ENCODE data around the gene CCDC175.

CCDC175 gene

GRCh38 chr14:59565087-59565486 is 11.5 kb downstream of the CCDC175 start:
- H3K4ac ChIP-seq (ENCODE audit: low read depth, low read length), result no peak overlapping the region
- no peak overlapping the region for H3K27ac ChIP-seq (ENCODE audit: low read depth, low read length)
- no peak overlapping the region for H4K8ac ChIP-seq (ENCODE audit: low read depth, low read length)
- no peaks in the 10 kb centered on the region for H3K9me3 ChIP-seq (ENCODE audit: insufficient read depth, low read depth, low read length)
- DNase-seq, result no peak
- no peak overlapping the region for H2AK5ac ChIP-seq (ENCODE audit: low read length)
- no peaks in the 10 kb centered on the region for H3K27me3 ChIP-seq (ENCODE audit: insufficient read depth, low read length)
- no peak overlapping the region for H3K23ac ChIP-seq (ENCODE audit: low read length)
- no peak overlapping the region for H4K91ac ChIP-seq (ENCODE audit: low read depth, low read length)
- H2BK5ac ChIP-seq (ENCODE audit: low read depth, low read length, poor library complexity), result no peak overlapping the region
- no peaks in the 10 kb centered on the region for H3K79me1 ChIP-seq (ENCODE audit: low read length)
- H2BK120ac ChIP-seq (ENCODE audit: insufficient read depth, low read length, poor library complexity), result no peak overlapping the region
- H4K12ac ChIP-seq (ENCODE audit: low read depth, low read length), result no peak overlapping the region
- no peak overlapping the region for H3K4me3 ChIP-seq (ENCODE audit: low read depth, low read length)
- no peaks in the 10 kb centered on the region for H3K36me3 ChIP-seq (ENCODE audit: control insufficient read depth in 1 of 2, insufficient read depth in 2 of 2, low read length in 2 of 2)
- no peak overlapping the region for H3K9ac ChIP-seq (ENCODE audit: low read length)
- no peak overlapping the region for H2BK12ac ChIP-seq (ENCODE audit: low read length)
- H3K4me1 ChIP-seq (ENCODE audit: control insufficient read depth in 1 of 2, insufficient read depth in 2 of 2, low read length in 2 of 2), result no peaks in the 10 kb centered on the region
- no peak overlapping the region for H2AFZ ChIP-seq (ENCODE audit: insufficient read depth, low read length, poor library complexity)
- H3K4me2 ChIP-seq (ENCODE audit: low read length), result no peak overlapping the region
- H3K14ac ChIP-seq (ENCODE audit: low read length), result no peak overlapping the region
- no peaks in the 10 kb centered on the region for H3K79me2 ChIP-seq (ENCODE audit: control insufficient read depth, insufficient read depth, low read length, poor library complexity)
- no peak overlapping the region for H3K18ac ChIP-seq (ENCODE audit: low read length)
- WGBS (ENCODE audit: extremely low coverage, insufficient coverage, insufficient read length), result no CpG with 5 or more reads among the region's 1 CpG

DNA sequence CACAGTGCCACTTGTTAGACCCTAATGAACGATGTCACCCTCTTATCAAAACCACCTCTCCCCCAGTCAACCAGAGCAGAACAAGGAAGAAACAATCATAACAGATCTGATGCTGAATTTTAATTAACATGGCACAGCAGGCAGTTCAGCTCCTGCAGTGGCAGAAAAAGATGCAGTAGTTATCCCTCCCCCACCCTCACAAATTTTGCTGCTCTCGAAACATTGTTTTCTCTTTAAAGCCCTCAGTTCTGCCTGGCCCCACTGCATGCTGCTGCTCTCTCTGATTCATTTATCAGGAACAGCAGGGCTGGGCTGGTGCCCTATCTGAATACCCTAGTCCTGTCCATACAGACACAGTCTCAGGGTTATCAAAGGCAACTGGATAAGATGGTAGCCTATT is 12.2 kb downstream of the CCDC175 start:
- WGBS (ENCODE audit: extremely low coverage, insufficient coverage, insufficient read length), result no CpG with 5 or more reads among the region's 2 CpGs
- H3K4me2 ChIP-seq (ENCODE audit: low read length), result no peak overlapping the region
- no peaks in the 10 kb centered on the region for H3K79me1 ChIP-seq (ENCODE audit: low read length)
- no peak overlapping the region for H2AFZ ChIP-seq (ENCODE audit: insufficient read depth, low read length, poor library complexity)
- no peak overlapping the region for H2BK12ac ChIP-seq (ENCODE audit: low read length)
- H3K4ac ChIP-seq (ENCODE audit: low read depth, low read length), result no peak overlapping the region
- no peak overlapping the region for H3K18ac ChIP-seq (ENCODE audit: low read length)
- H3K9ac ChIP-seq (ENCODE audit: low read length), result no peak overlapping the region
- no peak overlapping the region for H2BK120ac ChIP-seq (ENCODE audit: insufficient read depth, low read length, poor library complexity)
- H3K27ac ChIP-seq (ENCODE audit: low read depth, low read length), result no peak overlapping the region
- H2AK5ac ChIP-seq (ENCODE audit: low read length), result no peak overlapping the region
- no peaks in the 10 kb centered on the region for H3K79me2 ChIP-seq (ENCODE audit: control insufficient read depth, insufficient read depth, low read length, poor library complexity)
- no peak overlapping the region for H4K12ac ChIP-seq (ENCODE audit: low read depth, low read length)
- no peak for DNase-seq
- H4K8ac ChIP-seq (ENCODE audit: low read depth, low read length), result no peak overlapping the region
- no peak overlapping the region for H3K4me3 ChIP-seq (ENCODE audit: low read depth, low read length)
- no peak overlapping the region for H3K23ac ChIP-seq (ENCODE audit: low read length)
- no peaks in the 10 kb centered on the region for H3K4me1 ChIP-seq (ENCODE audit: control insufficient read depth in 1 of 2, insufficient read depth in 2 of 2, low read length in 2 of 2)
- no peak overlapping the region for H4K91ac ChIP-seq (ENCODE audit: low read depth, low read length)
- H3K14ac ChIP-seq (ENCODE audit: low read length), result no peak overlapping the region
- H3K9me3 ChIP-seq (ENCODE audit: insufficient read depth, low read depth, low read length), result no peaks in the 10 kb centered on the region
- H3K36me3 ChIP-seq (ENCODE audit: control insufficient read depth in 1 of 2, insufficient read depth in 2 of 2, low read length in 2 of 2), result no peaks in the 10 kb centered on the region
- no peak overlapping the region for H2BK5ac ChIP-seq (ENCODE audit: low read depth, low read length, poor library complexity)
- H3K27me3 ChIP-seq (ENCODE audit: insufficient read depth, low read length), result no peaks in the 10 kb centered on the region

DNA sequence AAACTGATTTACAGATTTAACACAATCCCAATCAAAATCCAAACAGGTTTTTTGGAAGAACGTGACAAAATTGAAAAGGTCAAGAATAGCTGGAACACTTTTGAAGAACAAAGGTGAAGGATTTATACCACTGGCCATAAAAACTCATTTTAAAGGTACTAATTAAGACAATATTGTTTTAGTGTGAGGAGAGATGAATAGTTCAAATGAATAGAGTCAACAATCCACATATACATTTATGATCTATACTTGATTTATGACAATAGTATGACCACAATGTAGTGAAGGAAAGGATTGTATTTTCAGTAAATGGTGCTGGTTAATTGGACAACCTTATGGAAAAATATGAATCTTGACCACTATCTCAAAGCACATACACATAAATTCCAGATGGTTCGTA is 29.3 kb downstream of the CCDC175 start:
- Histone ChIP-seq H3K79me2 (ENCODE audit: control insufficient read depth, insufficient read depth, low read length, poor library complexity) (no peaks in the 10 kb centered on the region), H4K12ac (ENCODE audit: low read depth, low read length) (no peak overlapping the region), H3K4ac (ENCODE audit: low read depth, low read length) (no peak overlapping the region), H3K27ac (ENCODE audit: low read depth, low read length) (no peak overlapping the region), H2AK5ac (ENCODE audit: low read length) (no peak overlapping the region), H3K4me2 (ENCODE audit: low read length) (no peak overlapping the region), H3K23ac (ENCODE audit: low read length) (no peak overlapping the region), H4K91ac (ENCODE audit: low read depth, low read length) (no peak overlapping the region), H2BK12ac (ENCODE audit: low read length) (no peak overlapping the region), H3K14ac (ENCODE audit: low read length) (no peak overlapping the region), H3K4me1 (ENCODE audit: control insufficient read depth in 1 of 2, insufficient read depth in 2 of 2, low read length in 2 of 2) (no peaks in the 10 kb centered on the region), H3K27me3 (ENCODE audit: insufficient read depth, low read length) (no peaks in the 10 kb centered on the region), H3K18ac (ENCODE audit: low read length) (no peak overlapping the region), H3K36me3 (ENCODE audit: control insufficient read depth in 1 of 2, insufficient read depth in 2 of 2, low read length in 2 of 2) (no peaks in the 10 kb centered on the region), H3K9ac (ENCODE audit: low read length) (no peak overlapping the region), H2AFZ (ENCODE audit: insufficient read depth, low read length, poor library complexity) (no peak overlapping the region), H3K9me3 (ENCODE audit: insufficient read depth, low read depth, low read length) (peaks cover 6% of the 10 kb centered on the region), H3K4me3 (ENCODE audit: low read depth, low read length) (no peak overlapping the region), H4K8ac (ENCODE audit: low read depth, low read length) (no peak overlapping the region), H2BK5ac (ENCODE audit: low read depth, low read length, poor library complexity) (no peak overlapping the region), H2BK120ac (ENCODE audit: insufficient read depth, low read length, poor library complexity) (no peak overlapping the region), H3K79me1 (ENCODE audit: low read length) (no peaks in the 10 kb centered on the region)
- DNase-seq, result no peak
- no CpG with 5 or more reads among the region's 2 CpGs for WGBS (ENCODE audit: extremely low coverage, insufficient coverage, insufficient read length)

- Histone ChIP-seq H3K79me2 (ENCODE audit: control insufficient read depth, insufficient read depth, low read length, poor library complexity) (no peaks in the 10 kb centered on the region), H3K4me3 (ENCODE audit: low read depth, low read length) (no peak overlapping the region), H4K91ac (ENCODE audit: low read depth, low read length) (no peak overlapping the region), H3K23ac (ENCODE audit: low read length) (no peak overlapping the region), H3K18ac (ENCODE audit: low read length) (no peak overlapping the region), H4K8ac (ENCODE audit: low read depth, low read length) (no peak overlapping the region), H2BK120ac (ENCODE audit: insufficient read depth, low read length, poor library complexity) (no peak overlapping the region), H3K14ac (ENCODE audit: low read length) (no peak overlapping the region), H3K79me1 (ENCODE audit: low read length) (no peaks in the 10 kb centered on the region), H2BK5ac (ENCODE audit: low read depth, low read length, poor library complexity) (no peak overlapping the region), H3K9me3 (ENCODE audit: insufficient read depth, low read depth, low read length) (no peaks in the 10 kb centered on the region), H2AK5ac (ENCODE audit: low read length) (no peak overlapping the region), H3K4me2 (ENCODE audit: low read length) (no peak overlapping the region), H3K27me3 (ENCODE audit: insufficient read depth, low read length) (no peaks in the 10 kb centered on the region), H4K12ac (ENCODE audit: low read depth, low read length) (no peak overlapping the region), H2BK12ac (ENCODE audit: low read length) (no peak overlapping the region), H2AFZ (ENCODE audit: insufficient read depth, low read length, poor library complexity) (no peak overlapping the region), H3K36me3 (ENCODE audit: control insufficient read depth in 1 of 2, insufficient read depth in 2 of 2, low read length in 2 of 2) (no peaks in the 10 kb centered on the region), H3K4ac (ENCODE audit: low read depth, low read length) (no peak overlapping the region), H3K27ac (ENCODE audit: low read depth, low read length) (no peak overlapping the region), H3K9ac (ENCODE audit: low read length) (no peak overlapping the region), H3K4me1 (ENCODE audit: control insufficient read depth in 1 of 2, insufficient read depth in 2 of 2, low read length in 2 of 2) (no peaks in the 10 kb centered on the region)
- WGBS (ENCODE audit: extremely low coverage, insufficient coverage, insufficient read length), result no CpG with 5 or more reads among the region's 7 CpGs
- DNase-seq, result no peak
Observed at GRCh38 chr14:59543873-59544272, 32.7 kb downstream of the CCDC175 start.
